HEK293 (cell line): ENCODE measurements around the gene WDCP.

Experiments
- CTCF ChIA-PET: fragments of 350-600 bp; formaldehyde crosslinking; extraction: SDS; loops from one replicate; lab custom pipeline; 2021; ENCODE audit warnings: antibody characterized with exemption; lab: Yijun Ruan, JAX
- POLR2A ChIA-PET: fragments of 300-600 bp; formaldehyde crosslinking; extraction: SDS; loops from one replicate; lab custom pipeline; 2020; ENCODE audit warnings: antibody characterized with exemption, inconsistent platforms; lab: Yijun Ruan, JAX
- H3K27ac ChIP-seq: fragments of 200-500 bp; sonication (Bioruptor generic); 2 replicates; pipeline ENCODE4 v1.5.1; 2014; ENCODE audit warnings: low read depth, low read length, control low read depth, inconsistent platforms; ENCODE audit errors: extremely low read depth
- H3K36me3 ChIP-seq, 2 experiments: fragments of 200-500 bp in 1 of 2; sonication (Bioruptor generic) in 1 of 2; 1 replicate in 1 of 2; 2 replicates in 1 of 2; pipeline ENCODE4 v1.5.1; 2014 to 2017; ENCODE audit warnings: inconsistent platforms in 2 of 2, low read length in 2 of 2; ENCODE audit not compliant: control insufficient read depth in 2 of 2, insufficient read depth in 1 of 2
- H3K4me1 ChIP-seq: fragments of 200-500 bp; sonication (Bioruptor generic); 2 replicates; pipeline ENCODE4 v1.5.1; 2014; ENCODE audit warnings: mild to moderate bottlenecking, low read length, inconsistent platforms; ENCODE audit not compliant: control insufficient read depth, insufficient read depth
- H3K4me3 ChIP-seq: 2 replicates; pipeline ENCODE4 v1.5.1; 2011; ENCODE audit warnings: low read depth, mild to moderate bottlenecking, control low read depth, low read length, moderate library complexity
- H3K9me3 ChIP-seq: fragments of 200-500 bp; sonication (Bioruptor generic); 2 replicates; pipeline ENCODE4 v1.5.1; 2014; ENCODE audit warnings: low read depth, low read length, inconsistent platforms; ENCODE audit not compliant: control insufficient read depth, insufficient read depth
- AEBP2 ChIP-seq: fragments of 450-650 bp; formaldehyde crosslinking; IDR thresholded peaks from 2 replicates; pipeline ENCODE4 v1.5.1; 2016; ENCODE audit warnings: missing biosample characterization, missing genetic modification characterization, borderline replicate concordance
- INSM2 ChIP-seq: fragments of 450-650 bp; formaldehyde crosslinking; IDR thresholded peaks from 2 replicates; pipeline ENCODE4 v1.5.1; 2016; ENCODE audit warnings: missing biosample characterization, missing genetic modification characterization
- PRDM1 ChIP-seq: fragments of 450-650 bp; formaldehyde crosslinking; IDR thresholded peaks from 2 replicates; pipeline ENCODE4; 2016; ENCODE audit warnings: missing biosample characterization, missing genetic modification characterization
- ZNF132 ChIP-seq: fragments of 450-650 bp; formaldehyde crosslinking; IDR thresholded peaks from 2 replicates; pipeline ENCODE4 v1.5.1; 2017; ENCODE audit warnings: missing biosample characterization, missing genetic modification characterization, borderline replicate concordance
- ZNF169 ChIP-seq: fragments of 450-650 bp; formaldehyde crosslinking; IDR thresholded peaks from 2 replicates; pipeline ENCODE4 v1.5.1; 2016; ENCODE audit warnings: missing biosample characterization, missing genetic modification characterization
- ZNF211 ChIP-seq: fragments of 450-650 bp; formaldehyde crosslinking; IDR thresholded peaks from 2 replicates; pipeline ENCODE4 v1.5.1; 2016; ENCODE audit warnings: low read depth, missing biosample characterization, missing genetic modification characterization
- ZNF239 ChIP-seq: fragments of 450-650 bp; formaldehyde crosslinking; IDR thresholded peaks from 2 replicates; pipeline ENCODE4 v1.5.1; 2016; ENCODE audit warnings: missing biosample characterization, missing genetic modification characterization
- ZNF311 ChIP-seq: fragments of 450-650 bp; formaldehyde crosslinking; IDR thresholded peaks from 2 replicates; pipeline ENCODE4 v1.5.1; 2017; ENCODE audit warnings: missing biosample characterization, missing genetic modification characterization, borderline replicate concordance
- ZNF362 ChIP-seq: fragments of 450-650 bp; formaldehyde crosslinking; IDR thresholded peaks from 2 replicates; pipeline ENCODE4 v1.5.1; 2016; ENCODE audit warnings: missing biosample characterization, missing genetic modification characterization
- ZNF48 ChIP-seq: fragments of 450-650 bp; formaldehyde crosslinking; IDR thresholded peaks from 2 replicates; pipeline ENCODE4 v1.5.1; 2016; ENCODE audit warnings: missing biosample characterization, missing genetic modification characterization
- ZNF555 ChIP-seq: fragments of 450-650 bp; formaldehyde crosslinking; conservative IDR thresholded peaks from 2 replicates; pipeline ENCODE4 v1.5.1; 2017; ENCODE audit warnings: missing biosample characterization, mild to moderate bottlenecking, missing genetic modification characterization, inconsistent platforms
- ZNF571 ChIP-seq: fragments of 450-650 bp; formaldehyde crosslinking; IDR thresholded peaks from 2 replicates; pipeline ENCODE4 v1.5.0; 2017; ENCODE audit warnings: missing biosample characterization, missing genetic modification characterization
- ZNF585B ChIP-seq: fragments of 450-650 bp; formaldehyde crosslinking; IDR thresholded peaks from 2 replicates; pipeline ENCODE4 v1.5.1; 2016; ENCODE audit warnings: missing biosample characterization, missing genetic modification characterization
- ZNF660 ChIP-seq: fragments of 450-650 bp; IDR thresholded peaks from 2 replicates; pipeline ENCODE4 v1.5.1; 2018; ENCODE audit warnings: missing biosample characterization, mild to moderate bottlenecking, missing genetic modification characterization
- ZNF785 ChIP-seq: fragments of 450-650 bp; formaldehyde crosslinking; IDR thresholded peaks from 2 replicates; pipeline ENCODE4 v1.5.1; 2016; ENCODE audit warnings: missing biosample characterization, missing genetic modification characterization
- TF ChIP-seq, protein P1 (sequence below): fragments of 450-650 bp; formaldehyde crosslinking; IDR thresholded peaks from 2 replicates; pipeline ENCODE4 v1.5.1; 2016; ENCODE audit warnings: missing biosample characterization, missing genetic modification characterization, borderline replicate concordance

WDCP gene

GRCh38 chr2:24072259-24072658 lies 25.1 kb upstream of the WDCP start:
- Histone ChIP-seq H3K4me1 (peaks cover 4% of the 10 kb centered on the region; the same call in 1 of the 2 replicates), H3K9me3 (no peaks in the 10 kb centered on the region), H3K27ac (no peak overlapping the region), H3K4me3 (no peak overlapping the region), H3K36me3 (peaks cover 27 to 62% of the 10 kb centered on the region in 2 experiments)
- no peak for TF ChIP-seq ZNF239 (tag by site-specific recombination)
- no peak for TF ChIP-seq ZNF211 (tag by site-specific recombination)
- no peak for TF ChIP-seq ZNF132 (tag by site-specific recombination)
- TF ChIP-seq PRDM1 (tag by site-specific recombination), result no peak
- no peak for TF ChIP-seq ZNF362 (tag by site-specific recombination)
- TF ChIP-seq ZNF48 (tag by site-specific recombination), result no peak
- TF ChIP-seq ZNF571 (tag by site-specific recombination), result no peak
- TF ChIP-seq INSM2, result no peak
- TF ChIP-seq ZNF169 (tag by site-specific recombination), result no peak
- TF ChIP-seq ZNF311, result no peak
- no peak for TF ChIP-seq ZNF585B (tag by site-specific recombination)
- no peak for TF ChIP-seq AEBP2
- TF ChIP-seq ZNF555 (tag by site-specific recombination), result no peak
- ChIA-PET POLR2A (interaction anchor here (0.7 kb wide), 1 partner anchor 19 kb away, joined by 3 read pairs; no protein-coding TSS in a partner anchor), CTCF (no interaction called here)

DNA sequence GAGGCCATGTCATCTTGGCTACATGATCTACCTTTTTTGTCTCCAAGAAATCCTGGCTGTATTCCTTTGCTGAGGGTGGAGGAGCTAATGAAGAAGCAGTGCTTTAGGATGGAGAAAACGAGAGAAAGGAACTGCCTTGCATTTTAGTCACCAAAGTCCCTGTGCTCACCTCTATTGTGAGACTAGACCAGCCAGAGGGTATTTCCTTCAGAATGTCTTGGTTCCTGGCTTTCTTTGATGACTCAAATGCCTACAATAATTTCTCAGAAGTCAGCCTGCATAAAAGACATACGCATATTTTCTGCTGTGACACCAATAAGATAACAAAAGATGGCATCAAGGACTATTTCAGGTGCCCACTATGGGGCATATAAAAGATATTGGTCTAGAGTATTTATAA lies 18.1 kb upstream of the WDCP start:
- Histone ChIP-seq H3K9me3 (no peaks in the 10 kb centered on the region), H3K27ac (no peak overlapping the region), H3K36me3 (peaks cover 16 to 77% of the 10 kb centered on the region in 2 experiments), H3K4me3 (no peak overlapping the region), H3K4me1 (no peaks in the 10 kb centered on the region)
- ChIA-PET POLR2A (interaction anchor here (2.2 kb wide), 1 partner anchor 11 kb away, joined by 5 read pairs; the partner anchor contains the start of gene SF3B6), CTCF (interaction anchor here (1.3 kb wide), 1 partner anchor 19 kb away, joined by 7 read pairs; the partner anchor contains the start of gene TP53I3)
- TF ChIP-seq, protein P1, sequence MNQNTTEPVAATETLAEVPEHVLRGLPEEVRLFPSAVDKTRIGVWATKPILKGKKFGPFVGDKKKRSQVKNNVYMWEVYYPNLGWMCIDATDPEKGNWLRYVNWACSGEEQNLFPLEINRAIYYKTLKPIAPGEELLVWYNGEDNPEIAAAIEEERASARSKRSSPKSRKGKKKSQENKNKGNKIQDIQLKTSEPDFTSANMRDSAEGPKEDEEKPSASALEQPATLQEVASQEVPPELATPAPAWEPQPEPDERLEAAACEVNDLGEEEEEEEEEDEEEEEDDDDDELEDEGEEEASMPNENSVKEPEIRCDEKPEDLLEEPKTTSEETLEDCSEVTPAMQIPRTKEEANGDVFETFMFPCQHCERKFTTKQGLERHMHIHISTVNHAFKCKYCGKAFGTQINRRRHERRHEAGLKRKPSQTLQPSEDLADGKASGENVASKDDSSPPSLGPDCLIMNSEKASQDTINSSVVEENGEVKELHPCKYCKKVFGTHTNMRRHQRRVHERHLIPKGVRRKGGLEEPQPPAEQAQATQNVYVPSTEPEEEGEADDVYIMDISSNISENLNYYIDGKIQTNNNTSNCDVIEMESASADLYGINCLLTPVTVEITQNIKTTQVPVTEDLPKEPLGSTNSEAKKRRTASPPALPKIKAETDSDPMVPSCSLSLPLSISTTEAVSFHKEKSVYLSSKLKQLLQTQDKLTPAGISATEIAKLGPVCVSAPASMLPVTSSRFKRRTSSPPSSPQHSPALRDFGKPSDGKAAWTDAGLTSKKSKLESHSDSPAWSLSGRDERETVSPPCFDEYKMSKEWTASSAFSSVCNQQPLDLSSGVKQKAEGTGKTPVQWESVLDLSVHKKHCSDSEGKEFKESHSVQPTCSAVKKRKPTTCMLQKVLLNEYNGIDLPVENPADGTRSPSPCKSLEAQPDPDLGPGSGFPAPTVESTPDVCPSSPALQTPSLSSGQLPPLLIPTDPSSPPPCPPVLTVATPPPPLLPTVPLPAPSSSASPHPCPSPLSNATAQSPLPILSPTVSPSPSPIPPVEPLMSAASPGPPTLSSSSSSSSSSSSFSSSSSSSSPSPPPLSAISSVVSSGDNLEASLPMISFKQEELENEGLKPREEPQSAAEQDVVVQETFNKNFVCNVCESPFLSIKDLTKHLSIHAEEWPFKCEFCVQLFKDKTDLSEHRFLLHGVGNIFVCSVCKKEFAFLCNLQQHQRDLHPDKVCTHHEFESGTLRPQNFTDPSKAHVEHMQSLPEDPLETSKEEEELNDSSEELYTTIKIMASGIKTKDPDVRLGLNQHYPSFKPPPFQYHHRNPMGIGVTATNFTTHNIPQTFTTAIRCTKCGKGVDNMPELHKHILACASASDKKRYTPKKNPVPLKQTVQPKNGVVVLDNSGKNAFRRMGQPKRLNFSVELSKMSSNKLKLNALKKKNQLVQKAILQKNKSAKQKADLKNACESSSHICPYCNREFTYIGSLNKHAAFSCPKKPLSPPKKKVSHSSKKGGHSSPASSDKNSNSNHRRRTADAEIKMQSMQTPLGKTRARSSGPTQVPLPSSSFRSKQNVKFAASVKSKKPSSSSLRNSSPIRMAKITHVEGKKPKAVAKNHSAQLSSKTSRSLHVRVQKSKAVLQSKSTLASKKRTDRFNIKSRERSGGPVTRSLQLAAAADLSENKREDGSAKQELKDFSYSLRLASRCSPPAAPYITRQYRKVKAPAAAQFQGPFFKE, result no peak
- no peak for TF ChIP-seq ZNF785 (tag by site-specific recombination)
- no peak for TF ChIP-seq ZNF660 (tag by site-specific recombination)
